GM10847 (cell line): ENCODE results near the gene DIAPH1.

Experiments used
- POLR2A ChIP-seq: IDR thresholded peaks from 2 replicates; pipeline ENCODE4 v1.6.1; 2011; ENCODE audit not compliant: insufficient read length; ENCODE audit errors: extremely low read depth

Gene DIAPH1

GRCh38 chr5:141603923-141604717 is 14.7 kb downstream of the DIAPH1 start:
- no peak for TF ChIP-seq POLR2A

- TF ChIP-seq POLR2A: no peak
Measured at GRCh38 chr5:141602606-141603005, 16.2 kb downstream of the DIAPH1 start.

GRCh38 chr5:141598391-141599345 is 20.1 kb downstream of the DIAPH1 start:
- TF ChIP-seq POLR2A: no peak

GRCh38 chr5:141597814-141598213 is 21.0 kb downstream of the DIAPH1 start:
- no peak for TF ChIP-seq POLR2A

GRCh38 chr5:141597394-141597793 is 21.4 kb downstream of the DIAPH1 start:
- TF ChIP-seq POLR2A: no peak

GRCh38 chr5:141596867-141597266 is 21.9 kb downstream of the DIAPH1 start:
- no peak for TF ChIP-seq POLR2A

GRCh38 chr5:141590127-141590526 is 28.7 kb downstream of the DIAPH1 start:
- TF ChIP-seq POLR2A: no peak

GRCh38 chr5:141586246-141586645 is 32.6 kb downstream of the DIAPH1 start:
- TF ChIP-seq POLR2A: no peak

GRCh38 chr5:141585594-141585993 is 33.2 kb downstream of the DIAPH1 start:
- no peak for TF ChIP-seq POLR2A

GRCh38 chr5:141574122-141574510 is 44.7 kb downstream of the DIAPH1 start:
- no peak for TF ChIP-seq POLR2A

GRCh38 chr5:141573489-141574121 is 45.2 kb downstream of the DIAPH1 start:
- no peak for TF ChIP-seq POLR2A

GRCh38 chr5:141570655-141571054 is 48.1 kb downstream of the DIAPH1 start:
- TF ChIP-seq POLR2A: no peak

GRCh38 chr5:141567513-141568117 is 51.2 kb downstream of the DIAPH1 start:
- no peak for TF ChIP-seq POLR2A

GRCh38 chr5:141565826-141566570 is 52.8 kb downstream of the DIAPH1 start:
- TF ChIP-seq POLR2A: no peak
